Neural progenitor cell (in vitro differentiated cells): ENCODE measurements around the gene PRDM15. TPM values are rescaled to one million over a fixed set of nuclear protein-coding genes. Genes with fewer than 3 reads are reported as not detected.

Experiments used
- DNase-seq: peaks from one replicate; pipeline ENCODE4 v3.0.0-alpha.2; 2016; ENCODE audit warnings: low spot score
- H2AFZ ChIP-seq: fragments of 200-600 bp; sonication (generic); replicated peaks from 2 replicates; pipeline ENCODE4 v1.6.1; 2016; ENCODE audit warnings: antibody characterized with exemption
- H3F3A ChIP-seq: fragments of 200-600 bp; sonication (generic); 2 replicates; pipeline ENCODE4 v1.6.1; 2016; ENCODE audit warnings: antibody characterized with exemption, low read depth
- H3K27ac ChIP-seq: fragments of 200-600 bp; sonication (generic); 2 replicates; pipeline ENCODE4 v1.5.1; 2016; ENCODE audit warnings: mild to moderate bottlenecking
- H3K27me3 ChIP-seq: fragments of 200-600 bp; sonication (generic); 2 replicates; pipeline ENCODE4 v1.6.1; 2016; ENCODE audit warnings: mild to moderate bottlenecking, moderate library complexity
- H3K36me3 ChIP-seq: fragments of 200-600 bp; sonication (generic); 2 replicates; pipeline ENCODE4 v1.5.1; 2016
- H3K4me1 ChIP-seq: fragments of 200-600 bp; sonication (generic); 2 replicates; pipeline ENCODE4 v1.6.1; 2016; ENCODE audit warnings: mixed run types
- H3K4me2 ChIP-seq: fragments of 200-600 bp; sonication (generic); 2 replicates; pipeline ENCODE4 v1.6.1; 2016
- H3K4me3 ChIP-seq: fragments of 200-600 bp; sonication (generic); 2 replicates; pipeline ENCODE4 v1.5.1; 2016
- H3K79me2 ChIP-seq: fragments of 200-600 bp; sonication (generic); 2 replicates; pipeline ENCODE4 v1.6.1; 2016; ENCODE audit warnings: low read depth
- H3K9ac ChIP-seq: fragments of 200-600 bp; sonication (generic); 2 replicates; pipeline ENCODE4 v1.6.1; 2016
- H3K9me3 ChIP-seq: fragments of 200-600 bp; sonication (generic); 2 replicates; pipeline ENCODE4 v1.5.1; 2016; ENCODE audit warnings: low read depth
- H4K20me1 ChIP-seq: fragments of 200-600 bp; sonication (generic); 2 replicates; pipeline ENCODE4 v1.6.1; 2016; ENCODE audit warnings: low read depth
- H3K27ac Mint-ChIP-seq: 3 replicates; pipeline ENCODE4 v1.8.0; 2021; ENCODE audit warnings: mixed read lengths
- H3K27me3 Mint-ChIP-seq: 2 replicates; pipeline ENCODE4 v1.8.0; 2022; ENCODE audit warnings: low read depth, mild to moderate bottlenecking, inconsistent platforms, moderate library complexity, mixed read lengths; ENCODE audit not compliant: insufficient read depth
- H3K36me3 Mint-ChIP-seq: 3 replicates; pipeline ENCODE4 v1.8.0; 2021; ENCODE audit warnings: mixed read lengths
- H3K4me1 Mint-ChIP-seq: 3 replicates; pipeline ENCODE4 v1.8.0; 2021; ENCODE audit warnings: mixed read lengths
- H3K4me3 Mint-ChIP-seq: 3 replicates; pipeline ENCODE4 v1.8.0; 2021; ENCODE audit warnings: mild to moderate bottlenecking, moderate library complexity, mixed read lengths
- H3K9me3 Mint-ChIP-seq: 3 replicates; pipeline ENCODE4 v1.8.0; 2020; ENCODE audit warnings: mixed read lengths
- CTCF ChIP-seq: fragments of 200-600 bp; sonication (generic); IDR thresholded peaks from 2 replicates; pipeline ENCODE4 v1.5.1; 2017; ENCODE audit warnings: antibody characterized with exemption, mild to moderate bottlenecking
- EZH2 ChIP-seq: fragments of 200-600 bp; sonication (generic); IDR thresholded peaks from 2 replicates; pipeline ENCODE4 v1.6.1; 2017; ENCODE audit warnings: antibody characterized with exemption, mild to moderate bottlenecking, moderate library complexity
- EZH2phosphoT487 ChIP-seq: fragments of 200-600 bp; sonication (generic); IDR thresholded peaks from 2 replicates; pipeline ENCODE4 v1.6.1; 2017; ENCODE audit warnings: antibody characterized with exemption
- total RNA-seq: library from RNA; depleted of rRNA; stranded (reverse); fragments of >200 nt; gene quantifications from 2 replicates; pipeline ENCODE4 v1.2.3, GENCODE V29; 2015; ENCODE audit warnings: low replicate concordance

PRDM15 gene
- total RNA-seq, 1 donor from 2014 or later: 9.0 TPM

DNA sequence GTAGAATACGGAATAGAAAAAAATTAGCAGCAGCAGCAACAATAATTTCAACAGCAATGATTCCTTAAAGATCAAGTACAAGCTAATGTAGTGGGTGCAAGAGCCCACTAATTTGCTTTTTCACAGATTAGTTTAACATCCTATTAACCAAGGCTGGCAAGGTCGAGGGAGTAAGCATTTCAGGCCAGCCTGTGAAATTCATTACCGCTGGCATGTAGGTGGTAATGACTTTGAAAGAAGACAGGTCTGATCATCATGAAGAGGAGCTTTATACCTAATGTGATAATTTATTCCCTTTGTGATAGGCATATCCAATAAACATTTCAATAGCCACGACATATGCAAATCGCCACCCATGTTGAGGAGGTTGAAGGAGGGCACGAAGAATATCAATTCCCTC lies 11.2 kb upstream of the PRDM15 start:
- Histone ChIP-seq H3K27me3 (no peaks in the 10 kb centered on the region), H3F3A (no peaks in the 10 kb centered on the region), H3K4me1 (peaks cover 3% of the 10 kb centered on the region), H3K79me2 (no peaks in the 10 kb centered on the region), H3K9ac (no peak overlapping the region), H3K4me3 (no peak overlapping the region), H3K9me3 (no peaks in the 10 kb centered on the region), H2AFZ (no peak overlapping the region), H4K20me1 (no peaks in the 10 kb centered on the region), H3K4me2 (no peak overlapping the region), H3K27ac (no peak overlapping the region), H3K36me3 (no peaks in the 10 kb centered on the region)
- Mint-ChIP-seq H3K4me3 (no peak overlapping the region), H3K9me3 (no peaks in the 10 kb centered on the region), H3K27me3 (peaks cover 7% of the 10 kb centered on the region), H3K4me1 (peaks cover 4% of the 10 kb centered on the region), H3K36me3 (no peaks in the 10 kb centered on the region), H3K27ac (no peak overlapping the region)
- TF ChIP-seq CTCF (no peak), EZH2 (no peak), EZH2phosphoT487 (no peak)
- no peak for DNase-seq

GRCh38 chr21:41888749-41889376 lies 9.7 kb upstream of the PRDM15 start:
- no peak overlapping the region for H2AFZ ChIP-seq
- Mint-ChIP-seq H3K27me3 (peaks cover 9% of the 10 kb centered on the region), H3K4me1 (peaks cover 4% of the 10 kb centered on the region), H3K9me3 (no peaks in the 10 kb centered on the region), H3K4me3 (no peak overlapping the region), H3K27ac (no peak overlapping the region), H3K36me3 (no peaks in the 10 kb centered on the region)
- H3K27me3 ChIP-seq: no peaks in the 10 kb centered on the region
- TF ChIP-seq CTCF (no peak), EZH2 (no peak), EZH2phosphoT487 (no peak)
- H3K9me3 ChIP-seq: no peaks in the 10 kb centered on the region
- H3K4me1 ChIP-seq: no peaks in the 10 kb centered on the region
- H3F3A ChIP-seq: no peaks in the 10 kb centered on the region
- no peak overlapping the region for H3K27ac ChIP-seq
- H3K36me3 ChIP-seq: no peaks in the 10 kb centered on the region
- H3K79me2 ChIP-seq: no peaks in the 10 kb centered on the region
- H3K9ac ChIP-seq: no peak overlapping the region
- no peak overlapping the region for H3K4me2 ChIP-seq
- no peak overlapping the region for H3K4me3 ChIP-seq
- H4K20me1 ChIP-seq: no peaks in the 10 kb centered on the region
- no peak for DNase-seq

DNA sequence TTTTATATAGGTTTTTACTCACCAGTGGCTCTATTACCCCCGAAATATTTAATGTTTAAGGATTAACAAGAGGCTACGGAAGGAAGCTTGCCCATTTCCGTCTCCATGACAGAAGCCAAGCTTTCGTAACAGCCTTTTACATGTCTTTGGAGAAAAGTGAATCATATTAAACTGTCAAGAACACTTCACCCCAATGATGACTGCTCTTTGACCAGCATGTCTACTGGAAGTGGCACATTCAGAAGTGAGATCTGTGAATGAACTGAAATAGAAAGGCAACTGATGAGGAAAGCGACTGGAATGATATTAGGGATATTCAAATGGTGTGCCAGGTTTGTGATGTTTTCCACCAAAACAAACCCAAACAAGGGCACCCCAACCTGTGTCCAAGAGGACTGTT lies 8.5 kb upstream of the PRDM15 start:
- Histone ChIP-seq H3K27me3 (no peaks in the 10 kb centered on the region), H3K9me3 (no peaks in the 10 kb centered on the region), H3K9ac (no peak overlapping the region), H2AFZ (no peak overlapping the region), H4K20me1 (no peaks in the 10 kb centered on the region), H3K4me3 (no peak overlapping the region), H3K36me3 (no peaks in the 10 kb centered on the region), H3K4me1 (no peaks in the 10 kb centered on the region), H3K4me2 (no peak overlapping the region), H3K79me2 (no peaks in the 10 kb centered on the region), H3F3A (no peaks in the 10 kb centered on the region), H3K27ac (no peak overlapping the region)
- no peak for DNase-seq
- peaks cover 4% of the 10 kb centered on the region for H3K4me1 Mint-ChIP-seq
- H3K27ac Mint-ChIP-seq: no peak overlapping the region
- TF ChIP-seq EZH2 (no peak), EZH2phosphoT487 (no peak), CTCF (no peak)
- H3K9me3 Mint-ChIP-seq: no peaks in the 10 kb centered on the region
- no peaks in the 10 kb centered on the region for H3K36me3 Mint-ChIP-seq
- H3K27me3 Mint-ChIP-seq: peaks cover 9% of the 10 kb centered on the region
- H3K4me3 Mint-ChIP-seq: no peak overlapping the region
